HG02885 (cell line): ENCODE measurements around the gene HAL.

Experiments
- ATAC-seq: cut with Tn5 transposase; IDR thresholded peaks from one replicate; pipeline ENCODE4 v1.9.1; 2021; ENCODE audit warnings: mild to moderate bottlenecking; ENCODE audit not compliant: unreplicated experiment, poor library complexity

The HAL gene

GRCh38 chr12:95996034-95996658, at the start of gene HAL:
HAL (minus strand) TSS chr12:95996344; CDS start chr12:95995910, 434 bp downstream.
- no peak for ATAC-seq

- ATAC-seq, result no peak
These were observed 49.4 kb upstream of the HAL start for GRCh38 chr12:96045566-96045965.

GRCh38 chr12:96044943-96045290, 48.8 kb upstream of the HAL start:
- ATAC-seq, result no peak

GRCh38 chr12:96044017-96044942, 48.1 kb upstream of the HAL start:
- no peak for ATAC-seq

GRCh38 chr12:96041181-96041580, 45.0 kb upstream of the HAL start:
- no peak for ATAC-seq

GRCh38 chr12:96040305-96041133, 44.4 kb upstream of the HAL start:
- ATAC-seq, result no peak

GRCh38 chr12:96039516-96039915, 43.4 kb upstream of the HAL start:
- ATAC-seq, result no peak

- no peak for ATAC-seq
These were observed 40.8 kb upstream of the HAL start for GRCh38 chr12:96036765-96037455.

- peak; percentile 92 for ATAC-seq
These were observed 39.4 kb upstream of the HAL start, which contains the start of gene LTA4H for GRCh38 chr12:96035283-96036236. LTA4H (minus strand) TSS chr12:96035587; CDS start chr12:96035519, 68 bp downstream.

- no peak for ATAC-seq
These were observed 38.6 kb upstream of the HAL start for GRCh38 chr12:96034621-96035282.

- ATAC-seq, result no peak
These were observed 37.6 kb upstream of the HAL start for GRCh38 chr12:96033549-96034389.

GRCh38 chr12:96029826-96030225, 33.7 kb upstream of the HAL start:
- ATAC-seq, result no peak

GRCh38 chr12:96028538-96028937, 32.4 kb upstream of the HAL start:
- ATAC-seq, result no peak

GRCh38 chr12:96026331-96026730, 30.2 kb upstream of the HAL start:
- no peak for ATAC-seq

- ATAC-seq, result no peak
These were observed 29.4 kb upstream of the HAL start for GRCh38 chr12:96025518-96025917.

- peak; percentile 97 for ATAC-seq
These were observed 24.3 kb upstream of the HAL start for GRCh38 chr12:96020314-96021003.

GRCh38 chr12:96015672-96016071, 19.5 kb upstream of the HAL start:
- ATAC-seq, result no peak
